T-helper 17 cell (primary cell): ENCODE measurements around the gene IRF4. TPM values are rescaled to one million over a fixed set of nuclear protein-coding genes. Genes with fewer than 3 reads are reported as not detected.

Experiments used
- ATAC-seq: fragments of 150-1000 bp; cut with Tn5 transposase; 2 replicates; pipeline ENCODE4 v1.10.0; 2021; ENCODE audit warnings: mild to moderate bottlenecking, moderate library complexity
- DNase-seq, 3 donors: peaks; one replicate each; pipeline versions ENCODE4 v3.0.0 to v3.0.0-alpha.2; 2020 to 2021
- H3K9me3 ChIP-seq: one replicate; pipeline ENCODE4 v1.7.0; 2013; ENCODE audit warnings: low read length, mild to moderate bottlenecking; ENCODE audit not compliant: control insufficient read depth, poor library complexity, severe bottlenecking
- H3K27ac Mint-ChIP-seq: one replicate; pipeline ENCODE4 v1.8.0; 2022; ENCODE audit warnings: mild to moderate bottlenecking, moderate library complexity, mixed read lengths
- H3K27me3 Mint-ChIP-seq: one replicate; pipeline ENCODE4 v1.8.0; 2022; ENCODE audit warnings: mixed read lengths
- H3K36me3 Mint-ChIP-seq: one replicate; pipeline ENCODE4 v1.8.0; 2022; ENCODE audit warnings: low read depth, mixed read lengths
- H3K4me1 Mint-ChIP-seq: one replicate; pipeline ENCODE4 v1.8.0; 2022; ENCODE audit warnings: mild to moderate bottlenecking, mixed read lengths
- H3K4me3 Mint-ChIP-seq: one replicate; pipeline ENCODE4 v1.8.0; 2022; ENCODE audit warnings: mild to moderate bottlenecking, moderate library complexity, mixed read lengths
- total RNA-seq, 4 donors: library from RNA in 2 of 4; stranded (reverse) in 2 of 4; gene quantifications; one replicate each; pipeline ENCODE4 v1.2.3 and lab custom pipeline; 2022 to 2026

Gene IRF4
- total RNA-seq, 2 donors from 2014 or later: 16.6 to 32.8 TPM

DNA sequence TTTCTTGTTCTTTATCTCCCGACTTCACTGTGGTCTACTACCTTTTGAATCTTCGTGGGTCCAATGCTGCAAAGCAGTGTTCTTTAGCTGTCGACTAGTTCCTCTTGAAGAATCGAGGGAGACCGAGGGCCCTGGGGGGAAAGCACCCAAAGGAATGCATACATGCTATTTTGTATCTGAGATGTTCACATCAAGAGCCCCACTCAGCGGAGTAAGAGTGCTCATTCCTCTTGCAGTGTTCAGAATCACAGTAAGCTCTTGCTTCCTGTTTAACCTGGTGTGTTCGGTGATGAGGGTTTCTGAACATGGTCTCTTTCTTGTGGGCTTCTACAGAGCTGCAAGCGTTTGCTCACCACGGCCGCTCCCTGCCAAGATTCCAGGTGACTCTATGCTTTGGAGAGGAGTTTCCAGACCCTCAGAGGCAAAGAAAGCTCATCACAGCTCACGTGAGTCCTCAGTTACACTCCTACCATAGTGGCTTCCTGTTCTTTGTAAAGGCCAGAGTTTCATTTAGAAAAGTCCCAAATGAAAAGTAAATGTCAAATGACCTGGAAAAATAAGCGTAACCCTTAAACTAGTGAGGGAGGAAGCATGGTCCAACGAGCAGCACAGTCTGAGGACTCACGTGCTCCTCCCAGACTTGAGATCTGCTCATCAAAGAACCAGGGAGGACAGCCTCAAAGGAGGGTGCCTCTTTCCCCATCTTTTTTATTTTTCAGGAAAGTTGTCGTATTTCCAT, 13.3 kb downstream of the IRF4 start:
- H3K9me3 ChIP-seq: no peaks in the 10 kb centered on the region
- Mint-ChIP-seq H3K36me3 (peaks cover 8% of the 10 kb centered on the region), H3K4me1 (peaks cover 20% of the 10 kb centered on the region), H3K27ac (peak overlapping the region; percentile 74), H3K27me3 (peaks cover 6% of the 10 kb centered on the region), H3K4me3 (peak overlapping the region; percentile 58)
- DNase-seq: no peak
- peak; percentile 36 for ATAC-seq

DNA sequence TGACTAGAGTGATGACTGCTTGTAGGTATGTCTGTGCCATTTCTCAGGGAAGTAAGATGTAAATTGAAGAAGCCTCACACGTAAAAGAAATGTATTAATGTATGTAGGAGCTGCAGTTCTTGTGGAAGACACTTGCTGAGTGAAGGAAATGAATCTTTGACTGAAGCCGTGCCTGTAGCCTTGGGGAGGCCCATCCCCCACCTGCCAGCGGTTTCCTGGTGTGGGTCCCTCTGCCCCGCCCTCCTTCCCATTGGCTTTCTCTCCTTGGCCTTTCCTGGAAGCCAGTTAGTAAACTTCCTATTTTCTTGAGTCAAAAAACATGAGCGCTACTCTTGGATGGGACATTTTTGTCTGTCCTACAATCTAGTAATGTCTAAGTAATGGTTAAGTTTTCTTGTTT, 16.6 kb downstream of the IRF4 start:
- H3K9me3 ChIP-seq: no peaks in the 10 kb centered on the region
- Mint-ChIP-seq H3K27ac (no peak overlapping the region), H3K4me1 (peaks cover 16% of the 10 kb centered on the region), H3K36me3 (peaks cover 3% of the 10 kb centered on the region), H3K4me3 (no peak overlapping the region), H3K27me3 (no peaks in the 10 kb centered on the region)
- ATAC-seq (no peak), DNase-seq (no peak)

DNA sequence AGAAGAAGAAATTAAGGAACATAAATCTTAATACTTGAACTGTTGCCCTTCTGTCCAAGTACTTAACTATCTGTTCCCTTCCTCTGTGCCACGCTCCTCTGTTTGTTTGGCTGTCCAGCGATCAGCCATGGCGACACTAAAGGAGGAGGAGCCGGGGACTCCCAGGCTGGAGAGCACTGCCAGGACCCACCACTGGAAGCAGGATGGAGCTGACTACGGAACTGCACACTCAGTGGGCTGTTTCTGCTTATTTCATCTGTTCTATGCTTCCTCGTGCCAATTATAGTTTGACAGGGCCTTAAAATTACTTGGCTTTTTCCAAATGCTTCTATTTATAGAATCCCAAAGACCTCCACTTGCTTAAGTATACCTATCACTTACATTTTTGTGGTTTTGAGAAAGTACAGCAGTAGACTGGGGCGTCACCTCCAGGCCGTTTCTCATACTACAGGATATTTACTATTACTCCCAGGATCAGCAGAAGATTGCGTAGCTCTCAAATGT, 17.1 kb downstream of the IRF4 start:
- peaks cover 11% of the 10 kb centered on the region for H3K4me1 Mint-ChIP-seq
- H3K27ac Mint-ChIP-seq: no peak overlapping the region
- H3K27me3 Mint-ChIP-seq: no peaks in the 10 kb centered on the region
- DNase-seq: no peak
- peak; percentile 36 for ATAC-seq
- H3K9me3 ChIP-seq: no peaks in the 10 kb centered on the region
- peaks cover 3% of the 10 kb centered on the region for H3K36me3 Mint-ChIP-seq
- H3K4me3 Mint-ChIP-seq: no peak overlapping the region

DNA sequence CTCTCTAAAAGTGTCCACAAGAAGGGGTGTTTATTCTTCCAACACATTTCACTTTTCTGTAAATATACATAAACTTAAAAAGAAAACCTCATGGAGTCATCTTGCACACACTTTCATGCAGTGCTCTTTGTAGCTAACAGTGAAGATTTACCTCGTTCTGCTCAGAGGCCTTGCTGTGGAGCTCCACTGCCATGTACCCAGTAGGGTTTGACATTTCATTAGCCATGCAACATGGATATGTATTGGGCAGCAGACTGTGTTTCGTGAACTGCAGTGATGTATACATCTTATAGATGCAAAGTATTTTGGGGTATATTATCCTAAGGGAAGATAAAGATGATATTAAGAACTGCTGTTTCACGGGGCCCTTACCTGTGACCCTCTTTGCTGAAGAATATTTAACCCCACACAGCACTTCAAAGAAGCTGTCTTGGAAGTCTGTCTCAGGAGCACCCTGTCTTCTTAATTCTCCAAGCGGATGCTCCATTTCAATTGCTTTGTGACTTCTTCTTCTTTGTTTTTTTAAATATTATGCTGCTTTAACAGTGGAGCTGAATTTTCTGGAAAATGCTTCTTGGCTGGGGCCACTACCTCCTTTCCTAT, 17.9 kb downstream of the IRF4 start:
- Mint-ChIP-seq H3K4me3 (no peak overlapping the region), H3K27ac (no peak overlapping the region), H3K27me3 (no peaks in the 10 kb centered on the region), H3K4me1 (peaks cover 7% of the 10 kb centered on the region), H3K36me3 (no peaks in the 10 kb centered on the region)
- H3K9me3 ChIP-seq: no peaks in the 10 kb centered on the region
- ATAC-seq (no peak), DNase-seq (no peak)

DNA sequence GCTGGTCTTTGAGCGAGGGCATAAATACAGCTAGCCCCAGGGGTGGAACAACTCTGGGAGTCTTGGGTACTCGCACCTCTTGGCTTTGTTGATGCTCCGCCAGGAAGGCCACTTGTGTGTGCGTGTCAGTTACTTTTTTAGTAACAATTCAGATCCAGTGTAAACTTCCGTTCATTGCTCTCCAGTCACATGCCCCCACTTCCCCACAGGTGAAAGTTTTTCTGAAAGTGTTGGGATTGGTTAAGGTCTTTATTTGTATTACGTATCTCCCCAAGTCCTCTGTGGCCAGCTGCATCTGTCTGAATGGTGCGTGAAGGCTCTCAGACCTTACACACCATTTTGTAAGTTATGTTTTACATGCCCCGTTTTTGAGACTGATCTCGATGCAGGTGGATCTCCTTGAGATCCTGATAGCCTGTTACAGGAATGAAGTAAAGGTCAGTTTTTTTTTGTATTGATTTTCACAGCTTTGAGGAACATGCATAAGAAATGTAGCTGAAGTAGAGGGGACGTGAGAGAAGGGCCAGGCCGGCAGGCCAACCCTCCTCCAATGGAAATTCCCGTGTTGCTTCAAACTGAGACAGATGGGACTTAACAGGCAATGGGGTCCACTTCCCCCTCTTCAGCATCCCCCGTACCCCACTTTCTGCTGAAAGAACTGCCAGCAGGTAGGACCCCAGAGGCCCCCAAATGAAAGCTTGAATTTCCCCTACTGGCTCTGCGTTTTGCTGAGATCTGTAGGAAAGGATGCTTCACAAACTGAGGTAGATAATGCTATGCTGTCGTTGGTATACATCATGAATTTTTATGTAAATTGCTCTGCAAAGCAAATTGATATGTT, 19.2 kb downstream of the IRF4 start:
- Mint-ChIP-seq H3K36me3 (no peaks in the 10 kb centered on the region), H3K4me3 (no peak overlapping the region), H3K4me1 (peaks cover 3% of the 10 kb centered on the region), H3K27me3 (no peaks in the 10 kb centered on the region), H3K27ac (peak overlapping the region; percentile 16)
- no peak for DNase-seq
- H3K9me3 ChIP-seq: no peaks in the 10 kb centered on the region
- ATAC-seq: no peak

DNA sequence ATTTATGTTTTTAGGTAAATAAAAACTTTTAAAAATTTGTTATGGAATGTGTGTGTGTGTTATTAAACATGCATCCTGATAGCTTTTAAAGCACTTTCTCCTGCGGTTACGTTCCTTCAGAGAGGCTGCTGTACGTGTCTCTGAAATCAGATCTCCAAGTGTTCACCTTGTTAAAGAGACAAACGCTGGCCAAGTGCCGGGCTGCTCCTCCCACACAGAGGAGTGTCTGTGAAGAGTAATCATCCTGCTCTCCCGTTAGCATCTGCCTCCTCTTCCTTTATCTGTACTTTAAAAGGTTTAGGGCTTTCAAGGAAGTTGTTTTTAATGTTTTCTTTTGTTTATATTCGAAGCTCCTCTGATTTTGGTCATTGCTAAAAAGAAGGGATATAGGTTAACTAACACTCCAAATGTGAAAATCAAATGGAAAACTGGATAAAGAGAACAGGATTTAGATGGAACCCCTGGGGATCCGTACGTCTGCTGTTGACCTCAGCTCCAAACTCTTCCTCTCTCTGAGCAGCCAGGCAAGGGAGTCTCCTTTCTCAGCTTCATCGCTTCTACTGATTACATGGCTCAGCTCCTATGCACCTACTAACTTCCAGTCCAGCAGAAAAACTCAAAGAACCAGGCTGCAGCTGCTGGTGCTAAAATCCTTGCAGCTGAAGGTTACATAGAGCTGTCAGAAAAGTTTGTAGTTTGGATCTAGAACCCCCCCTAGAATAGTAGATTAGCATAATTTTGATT, 20.0 kb downstream of the IRF4 start:
- no peak overlapping the region for H3K27ac Mint-ChIP-seq
- ATAC-seq (no peak), DNase-seq (no peak)
- H3K9me3 ChIP-seq: no peaks in the 10 kb centered on the region
- H3K27me3 Mint-ChIP-seq: no peaks in the 10 kb centered on the region
- H3K4me3 Mint-ChIP-seq: peak overlapping the region; percentile 31
- H3K4me1 Mint-ChIP-seq: peaks cover 3% of the 10 kb centered on the region
- H3K36me3 Mint-ChIP-seq: peaks cover 2% of the 10 kb centered on the region

DNA sequence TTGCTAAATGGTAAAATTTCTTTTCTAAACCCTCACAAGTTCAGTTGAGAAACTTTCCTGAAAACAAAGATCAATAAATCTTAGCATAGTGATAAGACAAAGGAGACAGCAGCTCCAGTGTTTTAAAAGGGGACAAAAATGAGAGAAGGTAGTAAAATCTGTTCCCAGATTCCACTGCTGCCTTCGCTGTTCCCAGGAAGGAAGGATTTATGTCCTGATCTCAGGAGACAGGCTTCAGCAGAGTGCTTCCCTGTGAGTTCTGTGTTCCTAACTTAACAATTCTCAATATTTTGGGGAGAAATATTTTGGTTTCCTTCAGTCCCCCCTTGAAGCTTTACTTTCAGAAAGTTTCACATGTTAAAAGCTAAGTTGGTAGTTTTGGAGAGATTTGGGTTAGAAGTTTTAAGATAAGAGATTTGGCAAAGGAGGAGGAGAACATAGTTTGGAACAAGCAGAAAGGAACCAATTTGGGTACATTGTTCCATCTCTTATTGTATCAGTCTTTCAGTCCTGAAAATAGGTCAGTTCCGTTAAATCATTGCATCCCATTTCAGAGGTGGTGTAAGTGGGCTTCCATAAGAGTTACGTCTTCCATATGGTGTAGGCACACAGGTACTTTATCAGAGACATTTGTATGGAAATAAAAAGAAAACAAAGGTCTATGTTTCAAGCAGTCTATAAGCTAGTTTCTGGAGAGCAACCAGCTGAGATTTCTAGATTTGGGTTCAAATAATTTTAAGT, 20.8 kb downstream of the IRF4 start:
- Mint-ChIP-seq H3K4me1 (peaks cover 3% of the 10 kb centered on the region), H3K27ac (no peak overlapping the region)
- ATAC-seq: no peak

DNA sequence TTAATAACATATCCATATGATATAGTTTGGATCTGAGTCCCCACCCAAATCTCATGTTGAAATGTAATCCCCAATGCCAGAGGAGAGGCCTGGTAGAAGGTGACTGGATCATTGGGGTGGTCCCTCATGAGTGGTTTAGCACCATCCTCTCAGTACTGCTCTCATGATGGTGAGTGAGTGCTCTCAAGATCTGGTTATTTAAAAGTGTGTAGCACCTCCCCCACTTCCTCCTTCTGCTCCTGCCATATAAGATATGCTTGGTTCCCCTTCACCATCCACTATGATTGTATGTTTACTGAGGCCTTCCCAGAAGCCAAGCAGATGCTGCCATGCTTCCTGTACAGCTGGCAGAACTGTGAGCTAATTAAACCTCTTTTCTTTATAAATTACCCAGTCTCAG, 22.9 kb downstream of the IRF4 start:
- no peaks in the 10 kb centered on the region for H3K27me3 Mint-ChIP-seq
- H3K9me3 ChIP-seq: no peaks in the 10 kb centered on the region
- ATAC-seq (no peak), DNase-seq (no peak)
- H3K4me3 Mint-ChIP-seq: no peak overlapping the region
- peaks cover 6% of the 10 kb centered on the region for H3K36me3 Mint-ChIP-seq
- no peak overlapping the region for H3K27ac Mint-ChIP-seq
- peaks cover 3% of the 10 kb centered on the region for H3K4me1 Mint-ChIP-seq

More for the DNA sequence above, 20.8 kb downstream of the IRF4 start:
- no peak for DNase-seq
- H3K27me3 Mint-ChIP-seq: no peaks in the 10 kb centered on the region
- no peaks in the 10 kb centered on the region for H3K9me3 ChIP-seq
- H3K4me3 Mint-ChIP-seq: no peak overlapping the region
- H3K36me3 Mint-ChIP-seq: peaks cover 4% of the 10 kb centered on the region

DNA sequence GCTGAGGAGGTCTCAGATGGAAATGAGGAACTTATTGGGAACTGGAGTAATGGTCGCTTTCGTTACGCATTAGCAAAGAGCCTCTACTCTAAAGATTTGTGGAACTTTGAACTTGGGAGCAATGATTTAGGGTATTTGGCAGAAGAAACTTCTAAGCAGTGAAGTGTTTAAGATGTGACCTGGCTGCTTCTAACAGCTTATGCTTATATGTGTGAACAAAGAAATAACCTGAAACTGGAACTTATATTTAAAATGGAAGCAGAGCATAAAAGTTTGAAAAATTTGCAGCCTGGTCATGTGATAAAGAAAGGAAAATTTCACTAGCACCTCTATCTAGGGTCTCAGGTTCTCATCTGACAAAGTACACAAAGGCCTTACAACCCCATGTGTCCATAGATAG, 23.5 kb downstream of the IRF4 start:
- no peaks in the 10 kb centered on the region for H3K9me3 ChIP-seq
- no peak overlapping the region for H3K27ac Mint-ChIP-seq
- peaks cover 5% of the 10 kb centered on the region for H3K4me1 Mint-ChIP-seq
- H3K27me3 Mint-ChIP-seq: no peaks in the 10 kb centered on the region
- H3K36me3 Mint-ChIP-seq: peaks cover 6% of the 10 kb centered on the region
- H3K4me3 Mint-ChIP-seq: no peak overlapping the region
- no peak for DNase-seq
- ATAC-seq: no peak

DNA sequence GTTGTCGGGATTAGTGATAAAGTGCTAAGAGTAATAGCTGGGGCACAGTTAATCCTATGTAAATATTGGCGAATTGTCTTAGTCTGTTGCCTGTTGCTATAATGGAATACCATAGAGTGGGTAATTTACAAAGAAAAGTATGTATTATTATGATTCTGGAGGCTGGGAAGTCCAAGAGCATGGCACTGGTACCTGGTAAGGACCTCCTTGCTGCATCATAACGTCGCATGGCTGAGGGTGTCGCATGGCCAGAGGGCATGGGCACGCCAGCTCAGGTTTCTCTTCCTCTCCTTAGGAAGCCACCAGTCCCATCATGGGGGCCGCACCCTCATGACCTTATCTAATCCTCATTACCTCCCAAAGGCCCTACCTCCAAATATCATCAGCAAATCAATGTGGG, 29.7 kb downstream of the IRF4 start:
- no peak overlapping the region for H3K4me3 Mint-ChIP-seq
- H3K27me3 Mint-ChIP-seq: no peaks in the 10 kb centered on the region
- ATAC-seq (no peak), DNase-seq (no peak)
- H3K27ac Mint-ChIP-seq: no peak overlapping the region
- H3K36me3 Mint-ChIP-seq: peaks cover 4% of the 10 kb centered on the region
- no peaks in the 10 kb centered on the region for H3K9me3 ChIP-seq
- H3K4me1 Mint-ChIP-seq: peaks cover 3% of the 10 kb centered on the region

DNA sequence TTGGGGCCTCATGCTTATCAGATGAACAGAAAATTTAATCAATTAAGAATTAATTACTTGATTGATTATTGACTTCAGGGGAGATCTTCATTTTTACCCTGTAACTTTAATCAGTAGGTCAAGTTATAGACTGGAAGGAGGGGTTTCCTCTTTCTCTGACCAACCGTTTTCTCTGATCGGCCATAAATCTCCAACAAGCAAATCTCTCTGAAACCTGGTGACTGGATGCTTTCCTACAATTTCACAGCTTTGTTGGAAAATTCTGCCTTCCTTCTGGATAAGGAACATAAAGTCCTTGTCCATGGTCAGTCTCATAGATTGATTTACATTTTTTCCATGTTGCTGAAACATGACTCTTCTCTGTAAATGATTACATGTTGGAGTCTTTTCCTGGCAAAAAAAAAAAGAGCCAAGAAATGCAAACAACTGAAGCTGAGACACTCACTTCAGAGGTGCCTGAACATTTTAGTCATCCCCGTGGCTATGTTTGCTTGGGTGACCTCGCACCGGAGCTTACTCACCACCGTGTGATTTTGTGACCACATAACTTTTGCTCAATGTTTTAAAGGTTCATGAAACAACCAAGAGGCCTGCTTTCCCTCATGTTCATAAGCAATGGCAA, 31.0 kb downstream of the IRF4 start:
- no peak overlapping the region for H3K27ac Mint-ChIP-seq
- no peaks in the 10 kb centered on the region for H3K27me3 Mint-ChIP-seq
- no peaks in the 10 kb centered on the region for H3K9me3 ChIP-seq
- peaks cover 3% of the 10 kb centered on the region for H3K4me1 Mint-ChIP-seq
- ATAC-seq (no peak), DNase-seq (no peak)
- no peaks in the 10 kb centered on the region for H3K36me3 Mint-ChIP-seq
- H3K4me3 Mint-ChIP-seq: no peak overlapping the region
